HG03039 (cell line): ENCODE results near the gene ARHGAP32.
A peak's percentile ranks its signal among the peaks of the same experiment; 100 is the strongest.
"Not testable (repeated sequence)": the region's sequence is repeated elsewhere in the genome, so short reads cannot be mapped to it uniquely, and the experiment has no call there.

Experiments used
- ATAC-seq: cut with Tn5 transposase; IDR thresholded peaks from one replicate; pipeline ENCODE4 v1.9.1; 2021; ENCODE audit warnings: mild to moderate bottlenecking, moderate library complexity; ENCODE audit not compliant: unreplicated experiment

Gene ARHGAP32

DNA sequence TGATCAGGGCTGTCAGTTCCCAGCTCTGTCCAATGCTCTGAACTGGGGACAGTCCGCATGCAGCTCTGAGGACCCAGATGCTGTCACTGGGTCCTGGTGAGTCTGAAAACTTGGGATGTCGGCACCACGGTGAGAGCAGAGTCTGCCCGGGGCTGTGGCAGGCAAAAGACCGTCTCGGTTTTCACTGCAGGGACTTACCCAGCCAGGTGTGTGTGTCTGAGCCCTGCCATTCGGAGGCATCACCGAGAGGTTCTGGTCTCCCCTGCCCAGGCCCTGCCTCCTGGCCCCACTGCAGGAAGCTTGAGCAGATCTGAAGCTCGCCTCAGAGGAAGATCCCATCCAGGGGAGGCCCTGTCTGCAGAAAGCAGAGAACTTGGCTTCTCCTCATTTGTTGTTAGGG, 254.6 kb downstream of the ARHGAP32 start:
- no peak for ATAC-seq

- ATAC-seq = no peak
These were observed 255.4 kb downstream of the ARHGAP32 start for GRCh38 chr11:128936606-128937251.

- ATAC-seq = no peak
These were observed 257.2 kb downstream of the ARHGAP32 start for GRCh38 chr11:128934926-128935325.

DNA sequence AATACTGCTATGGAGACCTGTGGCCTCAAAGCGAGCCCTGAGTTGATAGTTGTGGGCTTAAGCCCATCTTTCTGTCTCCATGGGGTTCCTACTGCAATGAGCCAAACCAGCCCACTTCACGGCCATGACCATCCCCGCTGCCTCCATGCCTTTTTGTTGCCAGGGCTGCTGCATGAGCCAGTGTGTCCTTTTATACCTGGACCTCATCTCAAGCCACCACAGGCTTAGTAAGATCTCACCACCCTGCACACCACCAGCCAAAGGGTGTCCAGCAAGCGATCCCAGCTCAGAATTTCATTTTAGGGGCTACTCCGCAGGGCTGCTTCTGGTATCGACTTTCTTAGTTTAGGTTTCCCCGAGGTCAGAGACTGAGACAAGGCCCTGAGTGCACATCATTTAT, 257.8 kb downstream of the ARHGAP32 start:
- no peak for ATAC-seq

DNA sequence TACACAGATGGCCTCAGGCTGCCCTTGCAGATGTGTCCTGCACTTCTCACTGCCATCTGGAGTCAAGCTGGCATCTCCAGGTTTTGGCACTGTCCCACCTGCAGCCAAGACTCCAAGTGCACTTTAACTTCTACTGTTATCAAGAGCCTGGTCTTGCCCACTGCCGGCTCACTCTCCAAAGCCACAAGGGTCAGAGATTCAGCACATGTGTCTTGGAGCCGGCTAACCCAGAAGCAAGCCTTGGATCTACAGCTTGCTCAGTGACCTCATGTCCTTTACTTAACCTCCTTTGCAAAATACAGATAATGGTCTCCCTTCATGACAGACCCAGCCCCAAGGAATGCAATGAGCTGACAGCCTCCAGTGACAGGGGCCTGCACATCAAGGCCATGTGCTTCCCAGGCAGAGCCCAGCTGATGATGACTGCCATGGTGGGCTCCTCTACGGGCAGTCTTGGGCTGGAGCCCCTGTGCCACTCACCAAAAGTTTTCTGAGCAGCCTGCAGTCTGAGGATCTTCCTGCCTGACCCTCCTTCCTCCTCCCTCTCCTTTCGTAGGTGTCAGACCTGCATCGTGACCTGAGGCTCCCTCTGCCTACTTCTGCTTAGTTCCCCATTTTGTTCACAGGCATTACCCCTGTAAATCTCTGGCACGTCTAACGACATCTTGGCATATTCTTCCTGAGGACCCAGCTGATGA, 258.5 kb downstream of the ARHGAP32 start:
- ATAC-seq = no peak

- ATAC-seq = no peak
These were observed 260.5 kb downstream of the ARHGAP32 start for GRCh38 chr11:128931668-128932067.

GRCh38 chr11:128931066-128931465, 261.1 kb downstream of the ARHGAP32 start:
- no peak for ATAC-seq

DNA sequence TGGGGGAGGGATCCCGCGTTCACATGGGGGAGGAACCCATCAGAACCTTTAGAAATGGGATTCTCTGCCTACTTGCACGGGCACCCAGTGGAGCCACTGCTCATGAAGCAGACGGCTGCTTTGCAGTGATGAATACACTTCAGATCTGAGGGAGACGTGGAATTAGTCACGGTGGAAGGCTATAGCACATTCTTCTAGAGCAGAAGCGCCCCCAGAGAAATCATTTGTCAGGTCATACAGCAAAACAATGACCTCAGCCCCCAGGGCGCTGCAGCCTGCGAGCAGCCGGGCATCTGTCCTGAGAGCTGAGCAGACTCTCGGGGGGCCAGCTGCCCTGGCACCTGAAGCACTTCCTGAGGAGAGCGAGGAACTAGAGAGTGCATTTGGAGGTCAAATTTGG, 262.1 kb downstream of the ARHGAP32 start:
- no peak for ATAC-seq

GRCh38 chr11:128929468-128929867, 262.7 kb downstream of the ARHGAP32 start:
- no peak for ATAC-seq

DNA sequence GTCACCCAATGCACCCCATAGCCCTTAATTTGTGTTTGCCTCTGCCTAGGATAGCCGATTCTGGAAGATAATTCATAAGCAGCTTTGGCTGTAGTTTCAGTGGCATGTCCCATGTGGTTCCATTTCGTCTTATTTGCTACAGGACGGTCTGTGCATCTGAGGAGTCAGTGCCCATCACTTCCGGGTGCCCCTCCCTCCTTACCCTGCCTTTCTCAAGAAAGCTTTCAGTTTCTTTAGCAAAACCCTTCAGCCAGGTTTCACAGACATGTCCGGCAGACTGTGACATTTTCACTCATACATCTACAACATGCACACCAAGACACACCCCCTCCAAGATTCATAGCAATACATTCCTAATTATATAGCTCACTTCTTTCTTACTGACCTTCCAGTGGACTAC, 263.7 kb downstream of the ARHGAP32 start:
- ATAC-seq = peak; percentile 92

- ATAC-seq = no peak
These were observed 264.3 kb downstream of the ARHGAP32 start for GRCh38 chr11:128927683-128928336.

DNA sequence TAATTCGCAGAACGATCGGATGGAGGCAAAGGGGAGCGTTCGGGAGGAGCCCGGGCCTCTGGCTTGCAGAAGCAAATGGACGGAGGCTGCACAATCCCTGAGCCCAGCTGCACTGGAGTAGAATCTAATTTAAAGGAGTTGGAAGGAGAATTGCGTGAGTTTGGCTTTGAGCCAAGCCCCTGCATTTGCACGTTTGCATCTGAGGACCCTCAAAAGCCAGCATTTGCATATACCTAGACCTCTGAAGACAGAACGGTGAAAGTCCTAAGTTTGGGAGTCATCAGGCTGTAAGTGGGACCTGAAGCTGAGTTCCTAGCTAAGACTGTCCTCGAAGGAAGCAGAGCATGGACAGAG, 265.0 kb downstream of the ARHGAP32 start:
- no peak for ATAC-seq

GRCh38 chr11:128926437-128927107, 265.6 kb downstream of the ARHGAP32 start:
- no peak for ATAC-seq

DNA sequence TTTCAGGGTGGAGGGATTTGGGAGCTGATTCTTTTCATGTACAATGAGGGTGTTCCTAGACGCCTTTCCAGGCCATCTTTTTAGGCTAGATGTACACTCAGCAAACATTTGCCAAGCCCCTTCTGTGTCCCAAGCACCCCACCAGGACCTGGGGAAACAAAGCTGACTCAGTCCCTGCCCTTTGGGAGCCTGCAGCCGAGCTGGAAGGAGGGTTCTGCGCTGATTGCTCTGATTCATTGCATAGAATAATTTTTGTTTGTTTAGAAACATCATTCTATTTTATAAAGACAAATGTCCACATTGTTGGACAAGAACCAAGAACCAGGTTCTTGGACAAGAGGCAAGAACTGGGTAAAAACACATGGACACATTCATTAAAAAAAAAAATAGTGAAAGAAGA, 266.1 kb downstream of the ARHGAP32 start:
- no peak for ATAC-seq

GRCh38 chr11:128925250-128925600, 266.9 kb downstream of the ARHGAP32 start:
- ATAC-seq = no peak

DNA sequence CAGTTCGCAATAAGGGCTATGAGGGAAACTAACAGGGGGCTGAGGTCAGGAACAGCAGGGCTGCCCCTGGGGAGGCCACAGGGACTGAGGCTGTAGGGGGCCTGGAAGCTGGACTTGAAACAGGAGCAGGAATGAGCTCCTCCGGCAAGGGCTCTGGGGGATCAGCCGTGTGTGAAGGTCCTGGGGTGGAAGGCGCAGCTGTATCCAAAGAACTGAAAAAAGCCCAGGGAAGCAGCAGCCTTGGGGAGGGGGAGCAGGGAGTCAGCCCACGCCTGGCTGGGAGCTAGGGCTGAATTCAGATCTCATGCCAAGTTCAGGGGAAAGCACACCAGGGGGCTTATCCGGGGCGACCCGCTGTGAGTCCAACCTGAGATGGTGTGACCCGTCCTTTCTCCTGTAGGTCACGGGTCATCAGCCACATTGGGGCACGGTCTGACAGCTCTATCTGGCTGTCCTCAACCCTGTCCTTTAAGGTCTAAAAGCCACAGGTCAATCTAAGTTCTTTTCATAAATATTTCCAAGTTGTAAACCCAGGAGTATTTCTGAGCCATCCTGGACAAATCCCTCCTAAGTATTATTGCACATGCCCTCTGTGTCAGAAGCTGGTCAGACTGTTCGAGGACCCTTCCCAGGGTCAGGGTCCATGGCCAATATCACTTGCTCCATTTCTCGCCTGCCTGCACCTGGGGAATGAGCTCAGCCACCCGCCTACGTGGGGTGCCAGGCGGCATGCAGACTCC, 267.4 kb downstream of the ARHGAP32 start:
- no peak for ATAC-seq

- no peak for ATAC-seq
These were observed 268.0 kb downstream of the ARHGAP32 start for GRCh38 chr11:128924104-128924503.

GRCh38 chr11:128921793-128922192, 270.3 kb downstream of the ARHGAP32 start:
- ATAC-seq = no peak

DNA sequence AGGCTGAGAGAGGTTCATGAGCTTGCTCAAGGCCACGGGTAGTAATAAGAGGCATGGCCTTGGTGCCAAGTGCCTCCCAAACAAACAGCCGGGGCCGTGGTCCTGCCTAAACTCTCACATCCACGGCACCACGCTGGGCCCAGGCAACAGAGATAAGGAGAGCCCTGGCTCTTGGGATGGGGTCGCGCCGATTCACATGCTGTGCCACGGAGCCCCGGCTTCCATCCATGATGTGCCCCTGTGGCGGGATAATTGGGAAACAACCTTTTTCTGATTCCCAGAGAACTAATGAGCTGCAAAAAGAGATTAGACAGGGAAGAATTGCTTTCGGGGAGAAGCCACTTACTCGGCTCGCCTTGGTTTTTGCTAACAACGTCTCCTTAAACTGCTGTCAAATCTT, 271.5 kb downstream of the ARHGAP32 start:
- ATAC-seq = no peak

- ATAC-seq = not testable (repeated sequence)
These were observed 272.5 kb downstream of the ARHGAP32 start for GRCh38 chr11:128919635-128920034.

DNA sequence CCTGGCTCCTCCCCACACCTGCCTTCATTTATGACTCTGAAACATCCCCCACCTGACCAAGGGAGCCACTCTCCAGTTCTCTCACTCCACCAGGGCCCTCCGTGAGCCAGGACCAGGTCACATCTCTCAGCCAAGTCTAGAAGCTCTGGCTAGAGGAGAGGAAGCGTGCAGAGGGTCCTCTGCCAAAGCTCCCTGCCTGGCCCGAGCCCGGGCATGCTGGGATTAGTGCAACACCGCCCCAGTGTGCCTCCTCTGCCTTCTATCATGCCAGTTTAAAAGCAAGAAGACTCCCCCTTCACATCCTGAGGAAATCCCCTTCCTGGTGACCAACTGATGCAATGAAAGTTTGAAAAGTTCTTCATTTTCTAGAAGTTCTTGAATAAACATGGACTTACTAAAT, 272.9 kb downstream of the ARHGAP32 start:
- no peak for ATAC-seq
